NOMO-1 (cell line): ENCODE measurements around the gene MOK.

Experiments used
- DNase-seq, 2 experiments: peaks; one replicate each; lab custom pipeline; 2025; ENCODE audit not compliant: unreplicated experiment in 2 of 2; lab: John Stamatoyannopoulos, UW

The MOK gene

GRCh38 chr14:102226356-102227125 is 78.4 kb downstream of the MOK start:
- DNase-seq: no peak

- no peak for DNase-seq
Observed at GRCh38 chr14:102225936-102226335, 79.0 kb downstream of the MOK start.

GRCh38 chr14:102225386-102225785 is 79.6 kb downstream of the MOK start:
- DNase-seq: no peak

- no peak for DNase-seq
Observed at GRCh38 chr14:102223682-102224081, 81.3 kb downstream of the MOK start.

GRCh38 chr14:102222751-102223150 is 82.2 kb downstream of the MOK start:
- DNase-seq: no peak

GRCh38 chr14:102222009-102222575 is 82.9 kb downstream of the MOK start:
- no peak for DNase-seq

- no peak for DNase-seq
Observed at GRCh38 chr14:102221026-102221425, 83.9 kb downstream of the MOK start.

GRCh38 chr14:102220031-102220430 is 84.9 kb downstream of the MOK start:
- no peak for DNase-seq

GRCh38 chr14:102219316-102219715 is 85.6 kb downstream of the MOK start:
- DNase-seq: no peak

GRCh38 chr14:102218688-102219087 is 86.3 kb downstream of the MOK start:
- no peak for DNase-seq

- DNase-seq: no peak
Observed at GRCh38 chr14:102217987-102218421, 87.0 kb downstream of the MOK start.

GRCh38 chr14:102217399-102217798 is 87.6 kb downstream of the MOK start:
- DNase-seq: no peak

- DNase-seq: no peak
Observed at GRCh38 chr14:102215576-102216250, 89.3 kb downstream of the MOK start.

GRCh38 chr14:102215071-102215470 is 89.9 kb downstream of the MOK start:
- DNase-seq: no peak

GRCh38 chr14:102213984-102214658 is 90.8 kb downstream of the MOK start:
- no peak for DNase-seq

- DNase-seq: no peak
Observed at GRCh38 chr14:102213470-102213869, 91.5 kb downstream of the MOK start.

GRCh38 chr14:102212845-102213244 is 92.1 kb downstream of the MOK start:
- DNase-seq: no peak

- no peak for DNase-seq
Observed at GRCh38 chr14:102212356-102212755, 92.6 kb downstream of the MOK start.

GRCh38 chr14:102211240-102211639 is 93.7 kb downstream of the MOK start:
- no peak for DNase-seq

GRCh38 chr14:102210421-102211042 is 94.4 kb downstream of the MOK start:
- no peak for DNase-seq
